T-helper 2 cell treated with Interferon-gamma antibody and Interleukin-4, amounts not matched to agents 100 ng/mL and 5 ng/mL, for 36 hours (primary cell): ENCODE measurements around the gene SLC35B4. TPM values are rescaled to one million over a fixed set of nuclear protein-coding genes. Genes with fewer than 3 reads are reported as not detected.
"Not testable (repeated sequence)": the region's sequence is repeated elsewhere in the genome, so short reads cannot be mapped to it uniquely, and the experiment has no call there.

Source experiments
- intact Hi-C: fragments of 100-400 bp; cut with micrococcal nuclease; formaldehyde crosslinking; loops from one replicate; pipeline ENCODE4 v1.15.1; 2023
- total RNA-seq: library from RNA; stranded (reverse); gene quantifications from 2 replicates; pipeline ENCODE4 v1.2.3, GENCODE V29; 2022

The SLC35B4 gene
- total RNA-seq, 1 donor from 2014 or later = 19.5 TPM

DNA sequence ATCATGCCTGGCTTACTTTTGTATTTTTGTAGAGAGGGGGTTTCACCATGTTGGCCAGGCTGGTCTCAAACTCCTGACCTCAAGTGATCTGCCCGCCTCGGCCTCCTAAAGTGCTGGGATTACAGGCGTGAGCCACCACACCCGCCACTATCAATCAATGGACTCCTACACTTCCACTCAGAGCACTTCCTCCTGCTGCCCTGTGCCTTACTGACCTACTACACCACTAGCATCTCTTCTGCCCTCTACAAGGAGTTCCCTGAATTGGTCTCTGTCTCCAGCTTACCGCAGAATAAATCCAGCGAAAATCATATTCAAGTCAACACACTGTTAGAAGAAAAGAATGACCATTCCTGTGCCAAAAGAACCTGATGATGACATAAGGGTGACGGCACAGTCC, 20.7 kb downstream of the SLC35B4 start:
- intact Hi-C loops = not testable (repeated sequence)

- intact Hi-C loops = no loop called here
Measured at GRCh38 chr7:134293002-134293740, 23.6 kb downstream of the SLC35B4 start.

- intact Hi-C loops = no loop called here
Measured at GRCh38 chr7:134290286-134290685, 26.4 kb downstream of the SLC35B4 start.

- intact Hi-C loops = no loop called here
Measured at GRCh38 chr7:134289841-134290240, 26.9 kb downstream of the SLC35B4 start.

DNA sequence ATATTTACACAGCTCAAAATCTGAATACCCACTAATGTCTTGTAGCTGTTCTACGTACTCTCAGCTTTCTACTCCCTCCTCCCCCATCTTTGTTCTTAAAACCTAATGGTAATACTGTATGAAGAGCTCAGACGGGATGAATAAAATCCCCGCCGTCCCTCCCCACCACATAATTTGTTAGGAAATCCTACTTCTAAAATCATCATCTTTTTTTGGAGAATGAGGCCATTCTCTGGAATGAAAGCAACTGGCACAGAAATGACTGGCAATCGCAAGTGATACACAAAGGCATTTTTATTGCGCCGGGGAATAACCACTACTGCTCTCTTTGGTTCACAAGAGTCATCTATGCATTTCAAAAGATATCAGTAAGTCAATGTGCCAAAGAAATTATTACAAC, 27.3 kb downstream of the SLC35B4 start:
- intact Hi-C loops = no loop called here

GRCh38 chr7:134287916-134288659, 28.6 kb downstream of the SLC35B4 start:
- intact Hi-C loops = no loop called here

GRCh38 chr7:134284952-134285351, 31.8 kb downstream of the SLC35B4 start:
- intact Hi-C loops = no loop called here

- intact Hi-C loops = no loop called here
Measured at GRCh38 chr7:134284011-134284410, 32.7 kb downstream of the SLC35B4 start.

GRCh38 chr7:134280508-134280907, 36.2 kb downstream of the SLC35B4 start:
- intact Hi-C loops = no loop called here

DNA sequence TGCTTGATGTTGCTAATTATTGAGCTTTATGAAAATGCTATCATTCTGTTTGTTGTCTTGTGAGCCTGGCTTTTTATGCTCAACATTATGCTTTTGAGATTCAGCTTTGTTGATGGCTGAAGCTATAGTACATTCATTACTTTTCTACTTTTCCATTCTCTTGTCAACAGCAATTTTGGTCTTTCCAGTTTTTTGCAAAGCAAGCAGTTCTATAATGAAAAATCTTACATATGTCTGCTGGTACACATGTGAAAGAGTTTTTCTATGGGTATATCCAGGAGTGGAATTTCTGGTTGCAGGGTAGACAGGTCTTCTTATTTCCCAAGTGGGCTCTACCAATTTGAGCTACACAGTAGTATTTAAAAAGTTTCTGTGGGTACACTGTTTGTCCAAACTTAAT, 36.8 kb downstream of the SLC35B4 start:
- intact Hi-C loops = no loop called here

GRCh38 chr7:134279336-134279735, 37.4 kb downstream of the SLC35B4 start:
- intact Hi-C loops = no loop called here

DNA sequence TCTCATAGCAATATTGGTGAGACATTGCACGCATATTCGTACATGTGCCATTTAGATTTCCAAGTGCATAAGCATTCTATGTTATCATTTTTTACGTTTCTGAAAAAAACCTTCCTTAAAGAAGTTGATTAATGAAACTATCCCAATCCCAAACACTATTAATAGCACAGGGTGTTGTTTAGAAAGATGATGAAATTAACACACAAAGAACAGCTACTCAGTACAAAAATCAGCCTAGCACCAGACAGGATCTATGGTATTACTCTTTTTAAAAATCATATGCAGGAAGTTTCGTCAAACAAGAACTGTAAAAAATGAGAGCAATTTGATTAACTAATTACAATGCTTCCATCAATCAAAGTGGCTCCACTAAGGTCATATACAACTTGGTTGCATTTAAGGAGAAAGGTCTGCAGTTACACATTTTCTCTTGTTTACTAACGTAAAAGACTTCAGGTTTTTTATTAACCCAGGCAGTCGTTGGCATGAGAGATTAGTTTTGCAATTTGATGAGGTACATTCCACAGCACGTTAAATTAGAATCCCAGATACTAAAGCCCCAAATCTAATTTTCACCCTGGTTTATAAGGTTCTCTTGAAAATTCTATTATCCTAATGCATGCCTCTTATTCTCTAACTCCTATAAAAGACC, 38.1 kb downstream of the SLC35B4 start:
- intact Hi-C loops = no loop called here

GRCh38 chr7:134276951-134277350, 39.8 kb downstream of the SLC35B4 start:
- intact Hi-C loops = no loop called here

DNA sequence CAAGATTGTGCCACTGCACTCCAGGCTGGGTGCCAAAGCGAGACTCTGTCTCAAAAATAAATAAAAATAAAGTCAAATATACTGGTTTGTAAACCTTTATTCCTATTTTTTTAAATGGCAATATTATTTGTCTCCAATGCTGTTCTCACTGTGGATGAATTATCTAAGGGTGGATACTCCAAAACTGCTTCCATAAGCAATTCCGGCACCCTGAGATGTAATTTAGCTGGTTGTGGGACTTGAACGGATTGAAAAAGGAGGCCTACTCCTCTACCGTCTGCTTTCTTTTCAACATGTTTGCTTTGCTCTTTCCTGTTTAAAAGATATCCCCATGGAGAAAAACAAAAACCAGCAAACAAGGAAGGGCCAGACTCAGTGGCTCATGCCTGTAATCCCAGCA, 54.4 kb downstream of the SLC35B4 start:
- intact Hi-C loops = no loop called here

DNA sequence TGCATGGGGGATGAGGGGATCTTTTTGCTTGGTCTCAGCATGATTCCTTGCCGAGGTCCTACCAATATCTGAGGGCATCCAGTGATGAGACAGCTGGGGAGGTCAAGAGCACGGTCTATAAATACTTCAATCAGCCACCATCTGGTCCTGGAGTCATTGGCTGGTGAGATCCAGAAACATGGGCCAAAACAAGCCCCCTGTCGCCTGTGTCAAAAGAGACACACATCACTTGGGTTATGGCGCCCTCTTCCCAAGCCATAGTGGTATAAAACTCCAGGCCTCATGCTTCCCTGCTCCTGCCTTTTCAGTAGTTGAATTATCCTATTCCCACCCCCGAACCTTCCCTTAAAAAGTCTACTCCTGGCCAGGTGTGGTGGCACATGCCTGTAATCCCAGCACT, 60.9 kb downstream of the SLC35B4 start:
- intact Hi-C loops = no loop called here

DNA sequence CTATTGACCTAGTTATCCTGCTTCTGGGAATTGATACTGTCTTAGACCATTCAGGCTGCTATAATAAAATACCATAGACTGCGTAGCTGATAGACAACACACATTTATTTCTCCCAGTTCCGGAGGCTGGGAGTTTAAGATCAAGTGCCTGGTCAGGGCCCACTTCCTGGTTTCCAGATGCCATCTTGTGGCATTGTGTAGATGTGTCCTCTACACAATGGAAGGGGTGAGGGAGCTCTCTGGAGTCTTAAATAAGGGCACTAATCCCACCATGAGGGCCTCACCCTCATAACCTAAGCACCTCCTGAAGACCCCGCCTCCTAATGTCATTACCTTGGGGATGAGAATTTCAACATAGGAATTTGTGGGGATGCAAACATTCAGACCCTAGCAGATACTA, 62.4 kb downstream of the SLC35B4 start:
- intact Hi-C loops = no loop called here

GRCh38 chr7:134248196-134248595, 68.5 kb downstream of the SLC35B4 start:
- intact Hi-C loops = no loop called here

GRCh38 chr7:134246761-134247160, 70.0 kb downstream of the SLC35B4 start:
- intact Hi-C loops = no loop called here

DNA sequence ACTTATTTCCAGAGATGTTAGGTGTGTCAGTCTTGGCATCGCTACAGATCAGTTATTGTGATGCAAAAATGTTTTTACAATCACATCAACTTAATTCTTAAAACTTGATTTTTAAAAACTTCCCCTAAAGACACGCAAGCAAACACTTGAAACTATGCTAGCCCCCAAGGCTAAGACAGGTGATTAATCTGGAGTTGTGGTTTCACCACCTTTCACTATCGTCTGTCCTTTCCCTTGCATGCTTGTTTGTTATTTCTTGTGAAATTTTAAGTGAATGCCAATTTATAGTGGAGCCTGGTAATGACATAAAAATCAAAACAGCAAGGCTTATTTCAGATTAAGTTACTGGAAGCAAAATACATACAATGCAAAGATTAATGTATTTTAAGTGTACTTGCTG, 70.4 kb downstream of the SLC35B4 start:
- intact Hi-C loops = no loop called here

- intact Hi-C loops = no loop called here
Measured at GRCh38 chr7:134245253-134245652, 71.5 kb downstream of the SLC35B4 start.
